Mammary epithelial cell (primary cell): ENCODE measurements around the gene GRB10.

Experiments used
- CTCF ChIP-seq, 2 donors: IDR thresholded peaks in 1 of 2; conservative IDR thresholded peaks in 1 of 2; 2 replicates each; pipeline ENCODE4 v1.5.1; 2011 to 2012; ENCODE audit warnings: inconsistent platforms in 2 of 2, low read length in 2 of 2, mild to moderate bottlenecking in 2 of 2, control low read depth in 1 of 2, low read depth in 1 of 2; ENCODE audit not compliant: insufficient read depth in 1 of 2; ENCODE audit errors: extremely low read depth in 1 of 2
- EZH2 ChIP-seq: IDR thresholded peaks from 2 replicates; pipeline ENCODE4 v1.6.1; 2012; ENCODE audit warnings: low read length, inconsistent platforms, borderline replicate concordance

DNA sequence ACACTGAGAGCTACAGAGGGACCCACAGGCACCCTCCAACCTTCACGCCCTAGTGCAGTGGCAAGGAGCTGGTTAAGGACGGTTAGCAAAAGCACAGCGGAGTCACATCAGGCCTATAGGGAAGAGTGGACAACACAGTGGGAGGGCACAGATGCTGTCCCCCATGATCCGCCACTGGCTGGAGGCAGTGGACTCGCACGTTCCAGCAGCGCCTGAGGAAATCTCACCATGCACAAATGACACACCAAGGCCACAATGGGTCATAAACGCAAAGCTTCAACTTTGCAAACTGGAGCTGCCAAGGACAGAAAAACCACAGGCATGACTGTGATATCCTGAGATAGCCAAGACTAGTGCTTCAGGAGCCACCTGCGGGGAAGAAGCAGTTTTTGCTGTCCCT lies 58.8 kb downstream of the GRB10 start:
- no peak for TF ChIP-seq CTCF (conservative IDR thresholded peaks at IDR 0.05 in 1 of 2, IDR thresholded peaks at IDR 0.05 in 1 of 2; ENCODE audit: extremely low read depth in 1 of 2, insufficient read depth in 1 of 2, low read depth in 1 of 2, low read length in 2 of 2)
- no peak for TF ChIP-seq EZH2
